BJ (cell line): ENCODE data around the gene ABHD8. TPM values are rescaled to one million over a fixed set of nuclear protein-coding genes. Genes with fewer than 3 reads are reported as not detected.

Experiments
- CTCF ChIA-PET: fragments of 350-600 bp; formaldehyde crosslinking; extraction: SDS; loops from one replicate; lab custom pipeline; 2021; ENCODE audit warnings: antibody characterized with exemption, inconsistent platforms; lab: Yijun Ruan, JAX
- POLR2A ChIA-PET: fragments of 300-600 bp; sonication (Branson Sonifier 250); formaldehyde crosslinking; extraction: SDS; loops from one replicate; lab custom pipeline; 2021; ENCODE audit warnings: antibody characterized with exemption; lab: Charles Lee
- DNase-seq: peaks from one replicate; pipeline ENCODE4 v3.0.0-alpha.2; 2011; ENCODE audit warnings: low read depth
- H3K27me3 ChIP-seq: 2 replicates; pipeline ENCODE4 v1.6.0; 2011; ENCODE audit warnings: low read length; ENCODE audit not compliant: control insufficient read depth, insufficient read depth
- H3K36me3 ChIP-seq: 2 replicates; pipeline ENCODE4 v1.5.1; 2011; ENCODE audit warnings: low read length; ENCODE audit not compliant: control insufficient read depth, insufficient read depth
- H3K4me3 ChIP-seq: 2 replicates; pipeline ENCODE4 v1.5.1; 2011; ENCODE audit warnings: low read depth, mild to moderate bottlenecking, control low read depth, low read length
- polyA plus RNA-seq: library from polyadenylated mRNA; depleted of rRNA; stranded (reverse); fragments of >200 nt; gene quantifications from 2 replicates; pipeline ENCODE4 v1.2.3, GENCODE V29; 2011
- TF ChIP-seq, protein P1 (sequence below): IDR thresholded peaks from 2 replicates; pipeline ENCODE4 v1.5.1; 2011; ENCODE audit warnings: low read depth, mild to moderate bottlenecking, control low read depth, inconsistent platforms, low read length, moderate library complexity; ENCODE audit not compliant: insufficient read depth

Gene ABHD8
- polyA plus RNA-seq, 1 experiment = 11.0 TPM

DNA sequence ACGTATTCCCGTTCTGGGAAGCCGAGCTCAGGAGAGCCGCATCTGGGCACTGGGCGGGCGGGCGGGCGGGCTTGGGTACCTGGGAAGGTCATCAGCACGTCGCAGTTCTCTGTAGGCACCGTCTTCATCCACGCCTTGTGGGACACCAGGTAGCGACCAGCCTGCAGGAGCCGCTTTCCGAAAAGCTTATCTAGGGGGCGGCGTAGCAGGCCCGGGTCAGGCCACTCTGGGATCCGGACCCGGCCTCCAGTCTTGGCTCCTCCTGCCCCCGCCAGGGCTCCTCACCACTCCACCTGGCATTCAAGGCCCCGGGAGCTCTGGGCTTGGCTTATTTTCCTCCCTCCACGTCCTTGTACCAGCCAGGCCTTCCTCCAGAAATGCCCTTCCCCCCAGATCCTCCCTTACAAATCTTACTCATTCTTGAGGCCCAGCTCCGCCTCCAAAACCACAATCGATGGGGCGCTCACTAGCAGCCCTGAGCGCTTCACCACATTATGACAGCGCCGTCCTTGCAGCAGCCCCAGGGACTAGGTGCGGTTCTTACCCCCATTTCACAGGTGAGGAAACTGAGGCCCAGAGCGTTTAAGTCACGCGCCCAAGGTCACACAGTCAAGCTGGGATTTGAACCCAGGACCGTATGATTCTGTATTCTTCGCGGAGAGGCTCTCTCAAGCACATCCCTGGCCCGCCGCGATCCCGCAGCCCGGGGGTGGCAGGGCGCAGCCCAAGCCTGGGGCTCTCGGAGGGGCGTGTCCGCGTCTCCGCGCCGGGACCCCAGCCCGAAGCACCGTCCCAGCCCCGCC lies 30.6 kb upstream of the ABHD8 start:
- TF ChIP-seq, protein P1, sequence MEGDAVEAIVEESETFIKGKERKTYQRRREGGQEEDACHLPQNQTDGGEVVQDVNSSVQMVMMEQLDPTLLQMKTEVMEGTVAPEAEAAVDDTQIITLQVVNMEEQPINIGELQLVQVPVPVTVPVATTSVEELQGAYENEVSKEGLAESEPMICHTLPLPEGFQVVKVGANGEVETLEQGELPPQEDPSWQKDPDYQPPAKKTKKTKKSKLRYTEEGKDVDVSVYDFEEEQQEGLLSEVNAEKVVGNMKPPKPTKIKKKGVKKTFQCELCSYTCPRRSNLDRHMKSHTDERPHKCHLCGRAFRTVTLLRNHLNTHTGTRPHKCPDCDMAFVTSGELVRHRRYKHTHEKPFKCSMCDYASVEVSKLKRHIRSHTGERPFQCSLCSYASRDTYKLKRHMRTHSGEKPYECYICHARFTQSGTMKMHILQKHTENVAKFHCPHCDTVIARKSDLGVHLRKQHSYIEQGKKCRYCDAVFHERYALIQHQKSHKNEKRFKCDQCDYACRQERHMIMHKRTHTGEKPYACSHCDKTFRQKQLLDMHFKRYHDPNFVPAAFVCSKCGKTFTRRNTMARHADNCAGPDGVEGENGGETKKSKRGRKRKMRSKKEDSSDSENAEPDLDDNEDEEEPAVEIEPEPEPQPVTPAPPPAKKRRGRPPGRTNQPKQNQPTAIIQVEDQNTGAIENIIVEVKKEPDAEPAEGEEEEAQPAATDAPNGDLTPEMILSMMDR = no peak
- H3K36me3 ChIP-seq = no peaks in the 10 kb centered on the region; the same call in 1 of the 2 replicates
- no peak for DNase-seq

DNA sequence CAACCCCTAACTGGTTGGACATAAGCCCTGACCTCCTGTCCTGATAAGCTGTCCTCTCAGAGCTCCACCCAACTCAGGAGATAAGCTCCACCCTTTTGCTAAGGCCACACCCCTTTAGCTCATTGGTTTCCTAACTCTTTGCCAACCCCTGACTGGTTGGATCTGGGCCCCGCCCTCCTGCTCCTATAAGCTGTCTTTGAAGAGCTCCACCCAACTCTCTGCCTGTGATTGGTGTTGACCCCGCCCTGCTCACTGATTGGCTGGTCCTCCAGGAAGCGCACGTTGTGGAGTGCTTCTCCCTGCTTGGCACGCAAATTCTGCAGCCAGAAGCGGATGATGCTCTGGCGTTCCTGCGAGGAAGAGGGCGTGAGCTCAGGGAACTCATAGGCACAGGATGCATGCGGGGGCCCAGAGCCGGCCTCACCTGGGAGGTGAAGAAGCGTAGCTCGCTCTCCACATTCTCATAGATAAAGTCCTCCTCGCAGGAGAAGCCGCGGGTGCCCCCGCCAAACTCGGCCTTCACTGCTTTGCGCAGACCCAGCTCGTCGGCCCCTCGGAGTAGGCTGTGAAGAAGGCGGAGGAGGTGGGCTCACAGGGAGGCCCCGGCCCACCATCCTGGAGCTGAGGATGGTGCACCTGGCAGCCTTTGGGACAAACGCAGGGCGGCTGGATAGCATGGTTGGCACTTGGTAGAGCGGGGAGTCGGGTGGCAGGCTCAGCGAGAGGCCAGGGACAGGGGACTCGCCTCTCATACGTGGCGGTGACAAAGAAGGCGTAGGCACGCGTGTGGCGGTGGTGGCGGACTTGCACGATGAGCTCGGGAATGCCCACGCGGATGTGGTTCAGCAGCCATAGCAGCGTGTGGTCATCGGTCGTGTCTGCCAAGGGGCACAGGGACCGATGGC lies 29.7 kb upstream of the ABHD8 start:
- H3K27me3 ChIP-seq = no peaks in the 10 kb centered on the region
- ChIA-PET POLR2A (no interaction called here), CTCF (interaction anchor here (0.6 to 2.2 kb wide), 7 partner anchors 13 to 60 kb away, joined by 3 to 9 read pairs (median 3); partner anchors contain the start of gene ABHD8)
- TF ChIP-seq, protein P1 = no peak
- no peaks in the 10 kb centered on the region; the same call in 1 of the 2 replicates for H3K36me3 ChIP-seq
- H3K4me3 ChIP-seq = no peak overlapping the region
- DNase-seq = no peak

More for the DNA sequence above, 30.6 kb upstream of the ABHD8 start:
- ChIA-PET POLR2A (interaction anchor here (0.5 kb wide), 1 partner anchor 133 kb away, joined by 5 read pairs; no protein-coding TSS in a partner anchor), CTCF (interaction anchor here (0.6 to 2.2 kb wide), 6 partner anchors 13 to 58 kb away, joined by 3 to 10 read pairs (median 4); partner anchors contain the start of gene ABHD8)
- no peaks in the 10 kb centered on the region for H3K27me3 ChIP-seq
- H3K4me3 ChIP-seq = peak overlapping the region; percentile 50

DNA sequence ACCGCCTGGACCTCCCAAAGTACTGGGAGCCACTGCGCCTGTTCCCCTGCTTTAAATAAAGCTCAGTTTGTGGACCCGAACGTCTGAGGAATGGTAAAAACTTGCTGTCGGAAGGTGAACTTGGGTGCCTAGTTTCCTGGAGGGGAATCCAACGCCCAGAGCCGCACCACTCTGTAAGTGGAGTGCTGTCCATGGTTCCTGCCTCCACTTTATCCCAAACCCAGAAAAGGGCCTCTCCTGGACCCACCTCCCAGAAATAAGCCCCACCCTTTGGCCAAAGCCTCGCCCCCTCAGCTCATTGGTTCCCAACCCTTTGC lies 29.1 kb upstream of the ABHD8 start:
- CTCF ChIA-PET = interaction anchor here (0.8 to 2.2 kb wide), 5 partner anchors 27 to 60 kb away, joined by 3 to 9 read pairs (median 3); partner anchors contain the start of gene ABHD8
- DNase-seq = no peak
- H3K36me3 ChIP-seq = no peaks in the 10 kb centered on the region; the same call in 1 of the 2 replicates
- TF ChIP-seq, protein P1 = no peak
- no peaks in the 10 kb centered on the region for H3K27me3 ChIP-seq
- H3K4me3 ChIP-seq = no peak overlapping the region
- POLR2A ChIA-PET = interaction anchor here (0.6 kb wide), 1 partner anchor 11 kb away, joined by 3 read pairs; no protein-coding TSS in a partner anchor

DNA sequence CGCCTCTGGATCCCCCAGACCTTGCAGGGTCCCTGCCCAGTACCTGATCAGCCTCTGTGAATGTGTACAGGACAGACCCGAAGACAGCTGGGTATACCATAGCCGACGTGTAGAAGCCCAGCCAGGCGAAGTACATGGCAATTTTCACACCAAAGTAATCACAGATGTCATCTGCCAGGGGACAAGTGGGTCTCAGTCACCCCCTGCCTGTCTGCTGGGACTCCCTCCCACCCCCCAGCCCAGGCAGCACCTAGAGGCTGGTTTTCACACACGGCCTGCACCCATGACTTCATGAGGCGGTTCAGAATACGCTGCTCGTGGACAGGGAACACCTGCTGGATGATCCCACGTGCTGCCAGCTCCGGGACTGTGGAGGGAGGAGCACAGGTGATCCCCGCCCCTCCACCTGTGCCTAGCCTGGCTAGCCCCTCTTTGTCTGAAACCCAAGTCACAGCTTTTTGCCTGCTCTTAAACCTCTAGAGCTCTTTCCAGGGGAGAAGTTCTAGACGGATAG lies 27.9 kb upstream of the ABHD8 start:
- Histone ChIP-seq H3K4me3 (no peak overlapping the region), H3K36me3 (no peaks in the 10 kb centered on the region; the same call in 1 of the 2 replicates), H3K27me3 (no peaks in the 10 kb centered on the region)
- DNase-seq = no peak
- POLR2A ChIA-PET = no interaction called here
- TF ChIP-seq, protein P1 = no peak
- CTCF ChIA-PET = interaction anchor here (1.0 kb wide), 1 partner anchor 11 kb away, joined by 3 read pairs; no protein-coding TSS in a partner anchor
